WERI-Rb-1 (cell line): ENCODE measurements around the gene CPA4.

ENCODE experiments used
- DNase-seq: peaks from one replicate; pipeline ENCODE4 v3.0.0-alpha.2; 2020
- H3K27ac ChIP-seq: fragments of 250-450 bp; sonication (Bioruptor Pico); 2 replicates; pipeline ENCODE4 v1.5.1; 2020; ENCODE audit warnings: mild to moderate bottlenecking, moderate library complexity
- H3K27me3 ChIP-seq: fragments of 250-450 bp; sonication (Bioruptor Pico); 2 replicates; pipeline ENCODE4 v1.5.1; 2021; ENCODE audit warnings: mild to moderate bottlenecking, low read depth, moderate library complexity; ENCODE audit not compliant: insufficient read depth, severe bottlenecking
- H3K36me3 ChIP-seq: fragments of 250-450 bp; sonication (Bioruptor Pico); 2 replicates; pipeline ENCODE4 v1.5.1; 2020; ENCODE audit warnings: mild to moderate bottlenecking, moderate library complexity
- H3K4me3 ChIP-seq: 2 replicates; pipeline ENCODE4 v1.5.1; 2011; ENCODE audit warnings: low read depth, mild to moderate bottlenecking, control low read depth, low read length
- H3K9me3 ChIP-seq: fragments of 250-450 bp; sonication (Bioruptor Pico); 2 replicates; pipeline ENCODE4 v1.5.1; 2021; ENCODE audit warnings: mild to moderate bottlenecking, moderate library complexity; ENCODE audit not compliant: severe bottlenecking
- TF ChIP-seq, protein P1 (sequence below): IDR thresholded peaks from 2 replicates; pipeline ENCODE4 v1.5.1; 2011; ENCODE audit warnings: low read depth, mild to moderate bottlenecking, control low read depth, inconsistent platforms, low read length

The CPA4 gene

DNA sequence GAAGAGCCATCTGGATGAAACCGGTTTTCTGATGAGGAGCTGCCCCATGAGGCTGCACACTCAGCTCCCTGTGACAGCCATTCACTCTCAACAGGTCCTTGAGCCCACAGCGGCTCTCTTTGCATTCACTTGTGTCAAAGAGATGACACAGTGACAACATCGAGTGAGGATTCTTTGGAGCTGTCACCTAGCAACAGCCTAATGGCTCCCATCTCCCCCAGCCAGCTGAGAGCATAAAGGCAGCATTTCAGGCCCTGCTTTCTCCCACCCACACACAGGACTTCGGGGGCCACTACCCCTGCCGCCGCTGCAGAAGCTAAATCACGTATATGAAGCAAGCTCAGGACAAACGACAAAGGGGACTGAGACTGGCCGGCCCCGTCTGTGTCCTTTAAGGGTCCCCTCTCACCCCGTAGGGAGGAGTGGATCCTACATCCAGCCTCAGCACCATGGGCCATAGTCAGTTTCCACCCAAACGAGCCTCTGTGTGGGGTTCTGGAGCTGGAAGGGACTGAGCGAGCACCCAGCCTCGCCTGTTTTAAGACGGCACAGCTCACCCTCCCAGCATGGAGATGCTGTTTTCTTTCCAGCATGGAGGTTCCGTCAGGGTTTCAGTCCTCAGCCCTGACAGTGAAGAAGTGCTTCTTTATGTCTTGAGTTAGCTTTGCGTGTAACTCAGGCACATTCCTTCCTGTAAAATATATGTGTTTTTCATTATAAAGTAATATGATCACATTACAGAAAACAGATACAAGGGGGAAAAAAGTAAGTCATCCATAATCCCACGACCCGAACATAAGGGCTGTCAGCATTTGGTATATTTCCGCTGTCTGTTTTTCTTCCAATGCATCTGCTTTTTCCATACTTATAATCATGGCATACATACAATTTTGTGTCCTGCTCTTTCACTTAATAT is 4.9 kb downstream of the CPA4 start:
- Histone ChIP-seq H3K27ac (no peak overlapping the region), H3K4me3 (no peak overlapping the region), H3K36me3 (no peaks in the 10 kb centered on the region), H3K27me3 (no peaks in the 10 kb centered on the region), H3K9me3 (no peaks in the 10 kb centered on the region)
- TF ChIP-seq, protein P1, sequence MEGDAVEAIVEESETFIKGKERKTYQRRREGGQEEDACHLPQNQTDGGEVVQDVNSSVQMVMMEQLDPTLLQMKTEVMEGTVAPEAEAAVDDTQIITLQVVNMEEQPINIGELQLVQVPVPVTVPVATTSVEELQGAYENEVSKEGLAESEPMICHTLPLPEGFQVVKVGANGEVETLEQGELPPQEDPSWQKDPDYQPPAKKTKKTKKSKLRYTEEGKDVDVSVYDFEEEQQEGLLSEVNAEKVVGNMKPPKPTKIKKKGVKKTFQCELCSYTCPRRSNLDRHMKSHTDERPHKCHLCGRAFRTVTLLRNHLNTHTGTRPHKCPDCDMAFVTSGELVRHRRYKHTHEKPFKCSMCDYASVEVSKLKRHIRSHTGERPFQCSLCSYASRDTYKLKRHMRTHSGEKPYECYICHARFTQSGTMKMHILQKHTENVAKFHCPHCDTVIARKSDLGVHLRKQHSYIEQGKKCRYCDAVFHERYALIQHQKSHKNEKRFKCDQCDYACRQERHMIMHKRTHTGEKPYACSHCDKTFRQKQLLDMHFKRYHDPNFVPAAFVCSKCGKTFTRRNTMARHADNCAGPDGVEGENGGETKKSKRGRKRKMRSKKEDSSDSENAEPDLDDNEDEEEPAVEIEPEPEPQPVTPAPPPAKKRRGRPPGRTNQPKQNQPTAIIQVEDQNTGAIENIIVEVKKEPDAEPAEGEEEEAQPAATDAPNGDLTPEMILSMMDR: no peak
- no peak for DNase-seq

- H3K27ac ChIP-seq: no peak overlapping the region
- TF ChIP-seq, protein P1: no peak
- H3K4me3 ChIP-seq: no peak overlapping the region
- DNase-seq: no peak
- no peaks in the 10 kb centered on the region for H3K27me3 ChIP-seq
- H3K9me3 ChIP-seq: no peaks in the 10 kb centered on the region
- no peaks in the 10 kb centered on the region for H3K36me3 ChIP-seq
These were observed 5.8 kb downstream of the CPA4 start for GRCh38 chr7:130298544-130299326.

- Histone ChIP-seq H3K4me3 (no peak overlapping the region), H3K36me3 (no peaks in the 10 kb centered on the region), H3K27me3 (no peaks in the 10 kb centered on the region), H3K27ac (no peak overlapping the region), H3K9me3 (no peaks in the 10 kb centered on the region)
- no peak for DNase-seq
- TF ChIP-seq, protein P1: no peak
These were observed 6.9 kb downstream of the CPA4 start for GRCh38 chr7:130299866-130300265.

GRCh38 chr7:130301501-130302020 is 8.6 kb downstream of the CPA4 start:
- TF ChIP-seq, protein P1: no peak
- Histone ChIP-seq H3K27me3 (no peaks in the 10 kb centered on the region), H3K27ac (no peak overlapping the region), H3K4me3 (no peak overlapping the region), H3K36me3 (no peaks in the 10 kb centered on the region), H3K9me3 (no peaks in the 10 kb centered on the region)
- no peak for DNase-seq

DNA sequence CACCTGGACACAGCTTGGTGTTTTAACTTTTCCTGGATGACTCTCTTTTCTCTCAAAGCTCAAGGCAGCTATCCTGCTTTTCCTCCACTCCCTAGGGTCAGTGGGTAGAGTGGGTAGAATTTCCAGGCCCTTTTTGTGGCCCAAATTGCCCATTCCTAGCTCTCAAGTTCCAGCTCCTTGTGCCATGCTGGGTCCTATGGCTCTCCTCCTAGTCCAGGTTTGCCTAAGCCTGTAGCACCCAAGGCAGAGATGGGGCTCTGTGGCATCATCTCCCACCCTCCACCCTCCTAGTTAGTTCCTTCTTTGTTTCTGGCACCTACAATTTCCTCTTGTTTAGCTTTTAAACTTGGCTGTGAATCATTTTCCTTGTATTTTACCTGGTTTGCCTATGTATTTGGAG is 9.7 kb downstream of the CPA4 start:
- H3K27me3 ChIP-seq: no peaks in the 10 kb centered on the region
- H3K36me3 ChIP-seq: no peaks in the 10 kb centered on the region
- H3K9me3 ChIP-seq: no peaks in the 10 kb centered on the region
- DNase-seq: no peak
- no peak overlapping the region for H3K4me3 ChIP-seq
- no peak overlapping the region for H3K27ac ChIP-seq
- TF ChIP-seq, protein P1: no peak
